ENCODE results near the gene SSBP3.

GRCh38 chr1:54357967-54358366, 48.2 kb downstream of the SSBP3 start:
- TF ChIP-seq CTCF (conservative IDR thresholded peaks at IDR 0.05; ENCODE audit: low read depth, low read length) (no peak), EZH2 (IDR thresholded peaks at IDR 0.05; ENCODE audit: low read length, unreplicated experiment) (no peak)
